Neural crest cell (in vitro differentiated cells): ENCODE results near the gene TMEM123. TPM values are rescaled to one million over a fixed set of nuclear protein-coding genes. Genes with fewer than 3 reads are reported as not detected.

Source experiments
- DNase-seq: peaks from one replicate; pipeline ENCODE4 v3.0.0; 2021; ENCODE audit warnings: low read depth, mixed read lengths, low spot score
- H3K27ac Mint-ChIP-seq: one replicate; pipeline ENCODE4 v1.8.0; 2021; ENCODE audit warnings: mild to moderate bottlenecking, mixed read lengths; ENCODE audit not compliant: unreplicated experiment
- H3K27me3 Mint-ChIP-seq: 2 replicates; pipeline ENCODE4 v1.8.0; 2021; ENCODE audit warnings: low read depth, mild to moderate bottlenecking, mixed read lengths
- H3K36me3 Mint-ChIP-seq: 2 replicates; pipeline ENCODE4 v1.8.0; 2021; ENCODE audit warnings: low read depth, mild to moderate bottlenecking, mixed read lengths
- H3K4me1 Mint-ChIP-seq: 2 replicates; pipeline ENCODE4 v1.8.0; 2021; ENCODE audit warnings: mixed read lengths
- H3K4me3 Mint-ChIP-seq: one replicate; pipeline ENCODE4 v1.8.0; 2021; ENCODE audit warnings: mild to moderate bottlenecking, mixed read lengths
- H3K9me3 Mint-ChIP-seq: 2 replicates; pipeline ENCODE4 v1.8.0; 2021; ENCODE audit warnings: mixed read lengths
- CTCF ChIP-seq: fragments of 200-600 bp; sonication (generic); conservative IDR thresholded peaks from 2 replicates; pipeline ENCODE4 v1.5.0; 2021; ENCODE audit warnings: antibody characterized with exemption, mild to moderate bottlenecking
- total RNA-seq: library from RNA; stranded (reverse); gene quantifications from 2 replicates; pipeline ENCODE4 v1.2.1, GENCODE V29; 2021

The TMEM123 gene
- total RNA-seq, 1 donor from 2014 or later = 153 TPM

- Mint-ChIP-seq H3K4me3 (no peak overlapping the region), H3K36me3 (no peaks in the 10 kb centered on the region), H3K9me3 (no peaks in the 10 kb centered on the region), H3K4me1 (peaks cover 5% of the 10 kb centered on the region), H3K27ac (no peak overlapping the region), H3K27me3 (no peaks in the 10 kb centered on the region)
- peak; percentile 49 for DNase-seq
- peak; percentile 86 for TF ChIP-seq CTCF
Observed at GRCh38 chr11:102495161-102496042, 42.8 kb upstream of the TMEM123 start.

DNA sequence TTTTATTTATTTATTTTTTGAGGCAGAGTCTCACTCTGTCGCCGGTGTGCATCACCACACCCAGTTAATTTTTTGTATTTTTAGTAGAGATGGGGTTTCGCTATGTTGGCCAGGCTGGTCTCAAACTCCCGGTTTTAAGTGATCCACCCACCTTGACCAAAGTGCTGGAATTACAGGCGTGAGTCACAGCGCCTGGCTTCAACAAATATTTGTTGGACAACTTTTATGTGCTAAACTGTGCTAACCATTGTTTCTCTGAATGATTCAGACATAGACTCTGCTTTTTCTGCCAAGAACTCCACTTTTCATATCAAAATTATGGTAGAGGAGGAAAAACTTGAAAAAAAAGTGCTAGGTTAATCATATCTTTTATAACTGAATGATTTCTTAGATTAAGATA lies 41.7 kb upstream of the TMEM123 start:
- Mint-ChIP-seq H3K4me3 (no peak overlapping the region), H3K9me3 (no peaks in the 10 kb centered on the region), H3K36me3 (no peaks in the 10 kb centered on the region), H3K27me3 (no peaks in the 10 kb centered on the region), H3K4me1 (peaks cover 5% of the 10 kb centered on the region), H3K27ac (no peak overlapping the region)
- no peak for DNase-seq
- no peak for TF ChIP-seq CTCF

DNA sequence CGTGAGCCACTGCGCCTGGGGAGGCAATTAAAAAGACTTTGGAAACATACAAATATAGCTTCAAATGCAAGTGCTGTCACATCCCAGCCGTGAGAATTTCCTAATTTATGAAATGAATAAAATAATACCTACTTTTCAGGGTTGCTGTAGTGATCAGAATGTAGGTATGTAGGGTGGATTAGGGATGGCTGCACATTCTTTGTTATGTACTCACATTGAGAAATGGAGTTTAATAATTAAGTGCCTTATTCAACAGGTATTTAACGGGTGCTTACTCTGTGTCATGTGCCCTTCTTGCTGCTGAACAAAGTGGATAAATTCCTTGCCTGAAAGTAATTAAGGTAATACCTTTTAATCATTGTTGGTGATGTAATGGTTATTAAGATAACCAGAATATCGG lies 41.0 kb upstream of the TMEM123 start:
- H3K9me3 Mint-ChIP-seq = no peaks in the 10 kb centered on the region
- H3K4me3 Mint-ChIP-seq = no peak overlapping the region
- no peaks in the 10 kb centered on the region for H3K27me3 Mint-ChIP-seq
- peaks cover 5% of the 10 kb centered on the region for H3K4me1 Mint-ChIP-seq
- no peak overlapping the region for H3K27ac Mint-ChIP-seq
- no peaks in the 10 kb centered on the region for H3K36me3 Mint-ChIP-seq
- no peak for DNase-seq
- TF ChIP-seq CTCF = no peak

GRCh38 chr11:102491969-102492368 lies 39.4 kb upstream of the TMEM123 start:
- TF ChIP-seq CTCF = no peak
- Mint-ChIP-seq H3K9me3 (no peaks in the 10 kb centered on the region), H3K36me3 (no peaks in the 10 kb centered on the region), H3K27me3 (no peaks in the 10 kb centered on the region), H3K27ac (no peak overlapping the region), H3K4me1 (peaks cover 5% of the 10 kb centered on the region), H3K4me3 (no peak overlapping the region)
- no peak for DNase-seq

DNA sequence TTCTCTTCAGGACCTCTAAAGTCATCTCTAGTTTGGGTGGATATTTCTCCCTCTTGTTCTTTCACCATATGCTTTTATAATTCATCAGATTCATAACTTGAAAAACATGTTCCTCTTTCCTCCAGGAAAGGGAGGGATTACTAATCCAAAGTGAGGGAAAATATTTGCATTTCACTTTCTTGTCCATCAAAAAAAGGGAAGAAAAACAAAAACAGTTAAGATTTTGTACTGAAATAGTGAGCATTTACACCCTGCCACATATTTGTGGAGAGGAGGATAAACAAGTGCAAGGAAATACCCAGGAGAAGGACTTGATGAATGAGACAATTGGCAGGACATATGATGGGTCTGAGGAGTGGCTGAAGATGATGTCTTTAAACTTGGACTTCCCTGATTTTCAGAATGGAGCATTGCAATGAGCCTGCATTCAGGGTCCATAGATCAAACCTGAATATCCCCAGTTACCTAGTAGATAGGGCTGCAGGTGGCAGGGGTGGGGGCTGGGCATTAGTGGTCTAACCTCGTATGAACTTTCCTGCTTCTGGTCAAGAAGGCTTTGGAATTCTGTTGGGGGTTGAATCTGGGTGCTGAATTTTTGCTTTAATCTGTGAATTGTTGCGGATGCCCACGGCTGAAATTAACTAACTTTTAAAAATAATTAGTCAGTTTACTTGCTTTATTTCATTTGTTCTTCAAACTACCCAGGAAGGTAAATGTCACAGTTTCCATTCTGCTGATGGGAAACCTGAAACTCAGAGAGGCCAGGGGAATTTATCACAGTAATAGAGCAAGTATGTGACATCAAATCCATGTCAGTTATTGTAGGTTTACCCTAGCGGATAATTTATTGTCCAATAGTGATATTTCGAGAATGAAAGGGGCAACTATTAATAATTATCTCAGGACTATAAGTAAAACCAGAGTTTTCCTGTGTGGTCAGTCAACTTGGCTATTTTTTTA lies 36.9 kb upstream of the TMEM123 start:
- TF ChIP-seq CTCF = no peak
- no peaks in the 10 kb centered on the region for H3K9me3 Mint-ChIP-seq
- no peak overlapping the region for H3K27ac Mint-ChIP-seq
- H3K4me3 Mint-ChIP-seq = no peak overlapping the region
- DNase-seq = no peak
- H3K36me3 Mint-ChIP-seq = no peaks in the 10 kb centered on the region
- no peaks in the 10 kb centered on the region for H3K27me3 Mint-ChIP-seq
- no peaks in the 10 kb centered on the region for H3K4me1 Mint-ChIP-seq
